Head of caudate nucleus (tissue), 42 donors: ENCODE results near the gene B3GALNT2.
"Not testable (repeated sequence)": the region's sequence is repeated elsewhere in the genome, so short reads cannot be mapped to it uniquely, and the experiment has no call there.

Experiments used
- DNase-seq, 42 donors: peaks; one replicate each; pipeline versions ENCODE4 v3.0.0 to v3.0.0-alpha.2; 2020 to 2021; ENCODE audit warnings: mixed read lengths in 7 of 42
- intact Hi-C: fragments of 100-400 bp; cut with DNase I; formaldehyde crosslinking; loops from one replicate; pipeline ENCODE4 v1.15.0; 2022

B3GALNT2 gene

GRCh38 chr1:235465066-235465465, 39.2 kb downstream of the B3GALNT2 start:
- no peak for DNase-seq
- intact Hi-C loops = no loop called here

GRCh38 chr1:235462832-235463231, 41.4 kb downstream of the B3GALNT2 start:
- intact Hi-C loops = not testable (repeated sequence)

DNA sequence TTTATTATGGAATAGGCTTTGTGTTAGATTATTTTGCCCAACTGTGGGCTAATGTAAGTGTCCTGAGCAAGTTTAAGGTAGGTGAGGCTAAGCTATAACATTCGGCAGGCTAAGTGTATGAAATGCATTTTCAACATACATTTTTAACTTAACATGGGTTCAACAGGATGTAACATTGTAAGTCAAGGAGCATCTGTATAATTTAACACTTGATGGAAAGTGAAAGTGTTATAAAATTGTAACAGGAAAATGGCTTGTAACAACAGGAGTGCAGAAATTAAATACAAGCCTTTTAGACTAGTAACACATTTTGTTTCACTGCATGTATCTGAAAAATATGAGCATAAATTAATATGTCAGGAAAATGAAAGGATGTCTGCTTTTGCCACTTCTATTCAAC, 42.3 kb downstream of the B3GALNT2 start:
- intact Hi-C loops = no loop called here

More at GRCh38 chr1:235462832-235463231, 41.4 kb downstream of the B3GALNT2 start:
- not testable (repeated sequence) for DNase-seq

GRCh38 chr1:235460770-235461169, 43.5 kb downstream of the B3GALNT2 start:
- intact Hi-C loops = no loop called here
- peak in 8 of 42 donors; percentile 8 to 46 (median 14) for DNase-seq

More for the DNA sequence above, 42.3 kb downstream of the B3GALNT2 start:
- DNase-seq = no peak

DNA sequence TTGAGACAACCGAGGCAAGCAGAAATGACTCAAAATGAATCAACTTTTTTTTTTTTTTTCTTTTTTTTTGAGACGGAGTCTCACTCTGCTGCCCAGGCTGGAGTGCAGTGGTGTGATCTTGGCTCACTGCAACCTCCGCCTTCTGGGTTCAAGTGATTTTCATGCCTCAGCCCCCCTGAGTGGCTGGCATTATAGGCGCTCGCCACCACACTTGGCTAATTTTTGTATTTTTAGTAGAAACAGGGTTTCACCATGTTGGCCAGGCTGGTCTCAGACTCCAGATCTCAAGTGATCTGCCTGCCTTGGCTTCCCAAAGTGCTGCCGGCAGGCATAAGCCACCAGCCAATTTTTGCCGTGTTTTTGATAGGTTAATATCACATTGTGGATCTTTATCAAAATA, 46.4 kb downstream of the B3GALNT2 start:
- intact Hi-C loops, DNase-seq: not testable (repeated sequence)

GRCh38 chr1:235455823-235456222, 48.4 kb downstream of the B3GALNT2 start:
- DNase-seq = no peak
- intact Hi-C loops = no loop called here

GRCh38 chr1:235455097-235455496, 49.2 kb downstream of the B3GALNT2 start:
- intact Hi-C loops = no loop called here
- DNase-seq = no peak

GRCh38 chr1:235454021-235454420, 50.2 kb downstream of the B3GALNT2 start:
- no peak for DNase-seq
- intact Hi-C loops = no loop called here

GRCh38 chr1:235450886-235451483, 53.3 kb downstream of the B3GALNT2 start:
- intact Hi-C loops = no loop called here
- peak in 6 of 42 donors; percentile 4 to 28 (median 15) for DNase-seq

- DNase-seq = no peak
- intact Hi-C loops = no loop called here
These were observed 53.8 kb downstream of the B3GALNT2 start for GRCh38 chr1:235450433-235450832.

GRCh38 chr1:235448616-235449015, 55.6 kb downstream of the B3GALNT2 start:
- intact Hi-C loops = no loop called here
- no peak for DNase-seq

GRCh38 chr1:235442788-235443429, 61.3 kb downstream of the B3GALNT2 start:
- intact Hi-C loops = no loop called here
- peak in 1 of 42 donors; percentile 35 for DNase-seq

DNA sequence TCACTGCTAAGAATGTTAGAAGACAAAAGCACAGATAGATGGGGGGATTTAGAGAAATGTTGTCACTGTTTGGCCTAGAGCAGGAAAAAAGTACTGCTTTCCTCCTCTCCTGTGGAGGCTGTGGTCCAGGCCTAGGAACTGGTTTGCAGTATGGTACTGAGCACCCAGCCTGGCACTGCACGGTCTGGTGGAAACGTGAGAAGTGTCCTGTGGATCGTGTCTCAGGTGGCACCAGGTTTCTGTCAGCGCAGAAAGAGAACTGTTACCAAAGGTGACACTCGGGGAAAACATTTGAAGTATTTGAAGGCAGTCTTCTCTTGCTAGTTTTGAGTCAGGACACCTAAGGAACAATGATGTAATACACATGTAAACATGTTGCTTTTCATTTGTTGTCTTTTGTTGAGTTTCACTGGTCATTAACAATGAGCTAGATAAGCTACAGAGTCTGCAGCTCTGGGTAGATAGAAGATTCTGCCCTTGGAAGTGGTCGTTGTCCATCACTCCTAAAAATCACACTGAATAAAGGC, 63.0 kb downstream of the B3GALNT2 start:
- intact Hi-C loops = no loop called here

DNA sequence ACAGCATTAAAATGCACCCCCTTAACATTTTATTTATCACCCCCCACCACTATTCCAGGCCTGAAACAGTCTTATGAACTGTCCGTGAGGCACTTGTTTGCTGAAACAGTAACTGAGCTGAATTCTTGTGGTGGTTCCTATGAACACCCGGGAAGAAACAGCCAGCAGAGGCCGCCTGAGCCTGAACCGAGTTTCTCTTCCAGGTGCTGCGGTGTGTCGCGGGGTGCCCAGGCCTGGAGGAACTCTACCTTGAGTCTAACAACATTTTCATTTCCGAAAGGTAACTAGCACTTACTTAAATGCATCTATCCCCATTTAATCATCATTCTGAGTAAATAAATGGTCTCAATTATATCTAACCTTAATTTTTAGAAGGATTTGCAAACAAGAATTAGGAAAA, 70.3 kb downstream of the B3GALNT2 start:
- intact Hi-C loops = no loop called here
- no peak for DNase-seq

More for the DNA sequence above, 63.0 kb downstream of the B3GALNT2 start:
- DNase-seq = peak in 1 of 42 donors; percentile 24

DNA sequence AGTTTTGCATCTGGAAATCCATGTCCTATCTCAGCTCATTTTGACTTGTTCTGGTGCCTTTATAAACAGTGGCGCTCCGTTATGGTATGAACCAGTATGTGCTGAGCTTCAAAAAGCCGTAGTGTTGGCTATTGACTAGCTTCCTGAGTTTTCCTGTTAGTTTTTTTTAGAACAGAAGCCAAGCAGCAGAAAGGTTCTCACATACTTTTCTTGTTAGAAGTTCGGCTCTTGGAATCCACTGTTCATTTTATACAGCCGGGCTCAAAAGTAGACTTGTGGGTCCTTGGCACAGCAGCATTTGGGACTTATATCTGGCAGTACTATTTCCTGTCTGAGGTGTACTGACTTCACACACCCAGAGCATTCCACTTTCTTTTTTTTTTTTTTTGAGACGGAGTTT, 73.3 kb downstream of the B3GALNT2 start:
- intact Hi-C loops = no loop called here
- no peak for DNase-seq

- peak in 1 of 42 donors; percentile 9 for DNase-seq
- intact Hi-C loops = no loop called here
These were observed 75.1 kb downstream of the B3GALNT2 start for GRCh38 chr1:235429143-235429542.

DNA sequence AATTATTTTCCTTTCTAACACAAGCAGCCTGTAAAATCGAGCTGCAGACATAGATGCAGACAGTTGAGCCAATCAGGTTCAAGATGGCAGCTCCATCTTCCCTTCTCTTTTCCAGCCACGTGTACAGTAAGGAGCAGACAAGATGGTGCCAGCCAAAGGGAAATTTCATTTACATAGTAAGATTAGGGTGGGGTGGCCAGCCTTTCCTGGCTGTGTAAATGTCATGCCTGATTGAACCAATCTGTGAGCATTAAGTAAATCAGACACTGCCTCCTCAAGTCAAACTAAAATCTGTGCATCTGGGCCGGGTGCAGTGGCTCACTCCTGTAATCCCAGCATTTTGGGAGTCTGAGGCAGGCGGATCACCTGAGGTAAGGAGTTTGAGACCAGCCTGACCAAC, 76.8 kb downstream of the B3GALNT2 start:
- intact Hi-C loops = no loop called here

GRCh38 chr1:235426680-235427079, 77.6 kb downstream of the B3GALNT2 start:
- peak in 1 of 42 donors; percentile 28 for DNase-seq
- intact Hi-C loops = no loop called here

More for the DNA sequence above, 76.8 kb downstream of the B3GALNT2 start:
- peak in 1 of 42 donors; percentile 3 for DNase-seq

GRCh38 chr1:235426143-235426542, 78.1 kb downstream of the B3GALNT2 start:
- intact Hi-C loops = no loop called here
- peak in 1 of 42 donors; percentile 18 for DNase-seq

GRCh38 chr1:235425357-235425756, 78.9 kb downstream of the B3GALNT2 start:
- peak in 1 of 42 donors; percentile 19 for DNase-seq
- intact Hi-C loops = no loop called here
